Measurements from ENCODE around the gene TXK. TPM values are rescaled to one million over a fixed set of nuclear protein-coding genes. Genes with fewer than 3 reads are reported as not detected.

Gene TXK
- polyA plus RNA-seq, 1 of the 3 experiments (the other 2 are of a cell fraction), result 0.61 TPM

DNA sequence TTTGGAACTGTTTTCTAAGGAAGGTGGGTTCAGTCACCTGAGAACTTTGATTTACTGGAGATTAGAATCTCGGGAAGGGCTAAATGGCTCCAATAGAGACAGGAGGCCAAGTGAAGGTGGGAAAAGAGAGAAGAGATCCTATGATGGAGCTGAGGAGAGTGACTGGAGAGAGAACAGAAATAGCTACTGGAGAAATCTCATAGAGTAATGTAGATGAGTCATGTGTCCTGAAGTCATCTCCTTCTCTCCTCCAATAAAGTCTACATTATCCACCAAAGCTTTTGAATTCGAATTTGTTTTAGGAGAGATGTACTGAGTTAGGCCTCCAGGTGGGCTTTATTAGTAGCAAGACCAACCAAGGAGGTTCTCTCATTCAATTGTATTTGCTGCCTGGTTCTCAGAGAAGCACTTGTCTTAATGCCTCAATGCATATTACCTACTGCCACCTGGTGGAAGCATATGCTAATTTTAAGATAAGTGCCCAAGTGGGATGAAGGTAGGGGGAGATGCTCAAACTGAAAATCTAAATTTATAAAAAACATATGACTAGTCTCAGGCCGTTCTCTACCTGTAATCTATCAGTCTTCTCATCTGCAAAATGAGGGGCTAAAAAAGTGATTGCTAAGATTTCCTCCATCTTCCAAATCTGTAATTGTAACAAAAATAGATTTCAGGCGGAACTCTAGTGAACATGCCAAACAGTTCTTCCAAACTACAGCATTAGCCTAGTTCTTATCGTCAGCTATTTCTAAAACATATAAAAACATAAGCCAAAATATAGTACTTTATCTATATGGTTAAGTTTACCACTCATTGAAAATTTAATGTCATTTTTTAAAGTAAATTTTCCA is 24.4 kb downstream of the TXK start:
- no peaks in the 10 kb centered on the region for H3K9me3 ChIP-seq
- H3K27me3 ChIP-seq (ENCODE audit: insufficient read depth), result no peaks in the 10 kb centered on the region
- POLR2A ChIA-PET, result no interaction called here
- no peak overlapping the region for H3K9ac ChIP-seq
- TF ChIP-seq JUND (IDR thresholded peaks at IDR 0.05) (peak; percentile 15; the same call in 1 of the 2 replicates), MXI1 (IDR thresholded peaks at IDR 0.05; ENCODE audit: low read depth, low read length) (no peak), SMC3 (IDR thresholded peaks at IDR 0.05; ENCODE audit: low read depth, low read length) (peak; percentile 36; the same call in 1 of the 2 replicates), RAD21 (IDR thresholded peaks at IDR 0.05; ENCODE audit: low read length) (peak; percentile 60)
- TF ChIP-seq, protein P1, sequence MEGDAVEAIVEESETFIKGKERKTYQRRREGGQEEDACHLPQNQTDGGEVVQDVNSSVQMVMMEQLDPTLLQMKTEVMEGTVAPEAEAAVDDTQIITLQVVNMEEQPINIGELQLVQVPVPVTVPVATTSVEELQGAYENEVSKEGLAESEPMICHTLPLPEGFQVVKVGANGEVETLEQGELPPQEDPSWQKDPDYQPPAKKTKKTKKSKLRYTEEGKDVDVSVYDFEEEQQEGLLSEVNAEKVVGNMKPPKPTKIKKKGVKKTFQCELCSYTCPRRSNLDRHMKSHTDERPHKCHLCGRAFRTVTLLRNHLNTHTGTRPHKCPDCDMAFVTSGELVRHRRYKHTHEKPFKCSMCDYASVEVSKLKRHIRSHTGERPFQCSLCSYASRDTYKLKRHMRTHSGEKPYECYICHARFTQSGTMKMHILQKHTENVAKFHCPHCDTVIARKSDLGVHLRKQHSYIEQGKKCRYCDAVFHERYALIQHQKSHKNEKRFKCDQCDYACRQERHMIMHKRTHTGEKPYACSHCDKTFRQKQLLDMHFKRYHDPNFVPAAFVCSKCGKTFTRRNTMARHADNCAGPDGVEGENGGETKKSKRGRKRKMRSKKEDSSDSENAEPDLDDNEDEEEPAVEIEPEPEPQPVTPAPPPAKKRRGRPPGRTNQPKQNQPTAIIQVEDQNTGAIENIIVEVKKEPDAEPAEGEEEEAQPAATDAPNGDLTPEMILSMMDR (IDR thresholded peaks at IDR 0.05), result peak; percentile 72
- TF ChIP-seq, protein P2, sequence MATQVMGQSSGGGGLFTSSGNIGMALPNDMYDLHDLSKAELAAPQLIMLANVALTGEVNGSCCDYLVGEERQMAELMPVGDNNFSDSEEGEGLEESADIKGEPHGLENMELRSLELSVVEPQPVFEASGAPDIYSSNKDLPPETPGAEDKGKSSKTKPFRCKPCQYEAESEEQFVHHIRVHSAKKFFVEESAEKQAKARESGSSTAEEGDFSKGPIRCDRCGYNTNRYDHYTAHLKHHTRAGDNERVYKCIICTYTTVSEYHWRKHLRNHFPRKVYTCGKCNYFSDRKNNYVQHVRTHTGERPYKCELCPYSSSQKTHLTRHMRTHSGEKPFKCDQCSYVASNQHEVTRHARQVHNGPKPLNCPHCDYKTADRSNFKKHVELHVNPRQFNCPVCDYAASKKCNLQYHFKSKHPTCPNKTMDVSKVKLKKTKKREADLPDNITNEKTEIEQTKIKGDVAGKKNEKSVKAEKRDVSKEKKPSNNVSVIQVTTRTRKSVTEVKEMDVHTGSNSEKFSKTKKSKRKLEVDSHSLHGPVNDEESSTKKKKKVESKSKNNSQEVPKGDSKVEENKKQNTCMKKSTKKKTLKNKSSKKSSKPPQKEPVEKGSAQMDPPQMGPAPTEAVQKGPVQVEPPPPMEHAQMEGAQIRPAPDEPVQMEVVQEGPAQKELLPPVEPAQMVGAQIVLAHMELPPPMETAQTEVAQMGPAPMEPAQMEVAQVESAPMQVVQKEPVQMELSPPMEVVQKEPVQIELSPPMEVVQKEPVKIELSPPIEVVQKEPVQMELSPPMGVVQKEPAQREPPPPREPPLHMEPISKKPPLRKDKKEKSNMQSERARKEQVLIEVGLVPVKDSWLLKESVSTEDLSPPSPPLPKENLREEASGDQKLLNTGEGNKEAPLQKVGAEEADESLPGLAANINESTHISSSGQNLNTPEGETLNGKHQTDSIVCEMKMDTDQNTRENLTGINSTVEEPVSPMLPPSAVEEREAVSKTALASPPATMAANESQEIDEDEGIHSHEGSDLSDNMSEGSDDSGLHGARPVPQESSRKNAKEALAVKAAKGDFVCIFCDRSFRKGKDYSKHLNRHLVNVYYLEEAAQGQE (IDR thresholded peaks at IDR 0.05; ENCODE audit: low read depth, low read length), result no peak
- 76% methylated on average over 5 of the region's 5 CpGs for WGBS (ENCODE audit: low lambda C conversion rate)
- H3K79me2 ChIP-seq (ENCODE audit: insufficient read depth), result no peaks in the 10 kb centered on the region
- H3F3A ChIP-seq (replicated peaks; ENCODE audit: insufficient read depth), result peaks cover 21% of the 10 kb centered on the region
- CTCF ChIA-PET, result interaction anchor here (0.6 to 2.7 kb wide), 10 partner anchors 9 to 459 kb away, joined by 3 to 10 read pairs (median 3); no protein-coding TSS in a partner anchor
- H2AFZ ChIP-seq (ENCODE audit: low read depth), result no peak overlapping the region; the same call in 1 of the 2 replicates
- DNase-seq, result peak; percentile 44
- H3K9me2 ChIP-seq, result no peaks in the 10 kb centered on the region
- no peak overlapping the region for H3K4me2 ChIP-seq
- H3K27ac ChIP-seq (ENCODE audit: low read depth in 2 of 2, low read length in 1 of 2), result peak overlapping the region in 1 of 2 experiments; percentile 43; a peak in 3 of 4 replicates
- H3K4me3 ChIP-seq (ENCODE audit: low read depth in 2 of 2, low read length in 1 of 2), result no peak overlapping the region
- H3K4me1 ChIP-seq (ENCODE audit: control insufficient read depth in 1 of 2, insufficient read depth in 2 of 2, low read depth in 1 of 2, low read length in 1 of 2), result peaks cover 0 to 45% of the 10 kb centered on the region in 2 experiments; a peak in 2 of 4 replicates
- H3K36me3 ChIP-seq (replicated peaks in 1 of 2; ENCODE audit: control insufficient read depth in 1 of 2, insufficient read depth in 2 of 2, low read length in 1 of 2), result no peaks in the 10 kb centered on the region
- H4K20me1 ChIP-seq (ENCODE audit: insufficient read depth), result no peaks in the 10 kb centered on the region

DNA sequence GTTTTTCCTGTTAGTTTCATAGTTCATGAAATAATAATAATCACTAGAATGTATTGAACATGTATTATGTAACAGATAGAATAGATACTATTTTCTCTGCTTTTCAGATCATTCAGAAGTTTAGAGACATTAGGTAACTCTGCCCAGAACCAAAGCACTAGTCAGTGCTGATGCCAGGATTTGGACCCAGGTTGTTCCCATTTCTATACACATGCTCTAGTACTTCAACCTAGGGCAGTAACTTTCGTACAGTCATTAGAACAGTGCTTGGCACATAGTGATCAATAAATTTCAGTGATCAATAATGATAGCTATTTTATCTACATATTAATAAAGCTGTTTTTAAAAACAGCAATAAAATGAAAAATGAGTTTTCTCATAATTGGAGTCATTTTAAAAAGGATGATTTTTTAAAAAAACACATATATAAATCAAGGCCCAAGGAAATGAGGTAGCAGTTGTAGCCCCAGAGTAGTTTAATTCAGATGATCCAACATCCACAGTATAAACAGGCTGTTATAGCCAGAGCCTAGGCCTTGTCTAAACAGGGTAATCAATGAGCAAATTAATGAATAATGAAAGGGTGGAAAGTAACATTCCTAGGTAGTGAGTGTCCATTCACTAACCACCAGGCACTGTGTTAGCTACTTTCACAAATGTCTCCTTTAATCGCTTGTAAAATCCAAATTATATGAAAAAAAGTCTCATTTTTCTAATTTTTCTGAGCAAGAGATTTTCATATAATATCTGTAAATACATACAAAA is 25.6 kb downstream of the TXK start:
- Histone ChIP-seq H3K36me3 (replicated peaks in 1 of 2; ENCODE audit: control insufficient read depth in 1 of 2, insufficient read depth in 2 of 2, low read length in 1 of 2) (no peaks in the 10 kb centered on the region), H3K9ac (no peak overlapping the region), H3K27me3 (ENCODE audit: insufficient read depth) (no peaks in the 10 kb centered on the region), H3K4me2 (no peak overlapping the region), H3K9me3 (no peaks in the 10 kb centered on the region), H3K9me2 (no peaks in the 10 kb centered on the region), H3F3A (replicated peaks; ENCODE audit: insufficient read depth) (peaks cover 21% of the 10 kb centered on the region), H3K79me2 (ENCODE audit: insufficient read depth) (no peaks in the 10 kb centered on the region), H4K20me1 (ENCODE audit: insufficient read depth) (no peaks in the 10 kb centered on the region), H3K4me1 (ENCODE audit: control insufficient read depth in 1 of 2, insufficient read depth in 2 of 2, low read depth in 1 of 2, low read length in 1 of 2) (peaks cover 0 to 44% of the 10 kb centered on the region in 2 experiments; a peak in 2 of 4 replicates), H3K4me3 (ENCODE audit: low read depth in 2 of 2, low read length in 1 of 2) (no peak overlapping the region), H2AFZ (ENCODE audit: low read depth) (no peak overlapping the region; the same call in 1 of the 2 replicates), H3K27ac (ENCODE audit: low read depth in 2 of 2, low read length in 1 of 2) (peak overlapping the region in 1 of 2 experiments; percentile 31; a peak in 1 of 4 replicates)
- POLR2A ChIA-PET, result no interaction called here
- TF ChIP-seq RAD21 (IDR thresholded peaks at IDR 0.05; ENCODE audit: low read length) (no peak), MXI1 (IDR thresholded peaks at IDR 0.05; ENCODE audit: low read depth, low read length) (no peak), GATA2 (CRISPR knock-in tag; IDR thresholded peaks at IDR 0.05) (no peak), FOSL2 (IDR thresholded peaks at IDR 0.05; ENCODE audit: borderline replicate concordance, low read depth) (0 out of 2 replicates have a peak, but pooled peaks have one; percentile 2), ELF1 (IDR thresholded peaks at IDR 0.05) (no peak)
- TF ChIP-seq, protein P1 (IDR thresholded peaks at IDR 0.05), result no peak
- CTCF ChIA-PET, result interaction anchor here (0.8 to 2.7 kb wide), 4 partner anchors 10 to 175 kb away, joined by 3 to 10 read pairs (median 3); no protein-coding TSS in a partner anchor
- no peak for DNase-seq
- 98% methylated on average over 2 of the region's 2 CpGs for WGBS (ENCODE audit: low lambda C conversion rate)
